GM19395 (cell line): ENCODE results near the gene ANKRD36.
"Not testable (repeated sequence)": the region's sequence is repeated elsewhere in the genome, so short reads cannot be mapped to it uniquely, and the experiment has no call there.

Experiments used
- ATAC-seq: cut with Tn5 transposase; IDR thresholded peaks from one replicate; pipeline ENCODE4 v1.9.1; 2021; ENCODE audit warnings: mild to moderate bottlenecking, moderate library complexity; ENCODE audit not compliant: unreplicated experiment

ANKRD36 gene

GRCh38 chr2:97268075-97268591, 155.2 kb downstream of the ANKRD36 start:
- ATAC-seq: not testable (repeated sequence)

GRCh38 chr2:97276232-97276798, 163.4 kb downstream of the ANKRD36 start:
- not testable (repeated sequence) for ATAC-seq

GRCh38 chr2:97285187-97285586, 172.2 kb downstream of the ANKRD36 start:
- not testable (repeated sequence) for ATAC-seq

GRCh38 chr2:97293687-97294086, 180.7 kb downstream of the ANKRD36 start:
- not testable (repeated sequence) for ATAC-seq
